Measurements from ENCODE around the gene CDK19.

- no peak for TF ChIP-seq CTCF (IDR thresholded peaks at IDR 0.05; ENCODE audit: low read depth, low read length)
- TF ChIP-seq MYC (IDR thresholded peaks at IDR 0.05; ENCODE audit: low read depth, low read length), result no peak
- no peak for TF ChIP-seq POLR2A (IDR thresholded peaks at IDR 0.05; ENCODE audit: extremely low read depth, insufficient read length)
These were observed 16.1 kb downstream of the CDK19 start for GRCh38 chr6:110799189-110799588.

All from NB4 (cell line).